CD4-positive, alpha-beta T cell (primary cell): ENCODE measurements around the gene INO80E. TPM values are rescaled to one million over a fixed set of nuclear protein-coding genes. Genes with fewer than 3 reads are reported as not detected.
"Not testable (repeated sequence)": the region's sequence is repeated elsewhere in the genome, so short reads cannot be mapped to it uniquely, and the experiment has no call there.

Source experiments
- ATAC-seq: fragments of 200-7000 bp; cut with Tn5 transposase; one replicate; pipeline ENCODE4 v1.10.0; 2022; ENCODE audit warnings: mild to moderate bottlenecking; ENCODE audit not compliant: poor library complexity
- CTCF ChIA-PET: fragments of 350-600 bp; sonication (Branson Sonifier 250); formaldehyde crosslinking; loops from one replicate; lab custom pipeline; 2021; ENCODE audit warnings: antibody characterized with exemption, inconsistent platforms; lab: Charles Lee
- POLR2A ChIA-PET: fragments of 350-600 bp; sonication (Branson Sonifier 250); formaldehyde crosslinking; loops from one replicate; lab custom pipeline; 2021; ENCODE audit warnings: antibody characterized with exemption, inconsistent platforms; lab: Charles Lee
- DNase-seq, 14 experiments: peaks; one replicate each; pipeline ENCODE4 v3.0.0-alpha.2; 2013 to 2020; ENCODE audit warnings: mixed read lengths in 2 of 14
- H3K27ac ChIP-seq, 2 donors: one replicate each; pipeline versions ENCODE4 v1.5.1 to v1.7.0; 2013; ENCODE audit warnings: low read length in 2 of 2, low read depth in 1 of 2, mild to moderate bottlenecking in 1 of 2
- H3K27me3 ChIP-seq, 2 experiments: 1 replicate in 1 of 2; 2 replicates in 1 of 2; pipeline versions ENCODE4 v1.6.1 to v1.7.0; 2013; ENCODE audit warnings: low read length in 2 of 2, control low read depth in 1 of 2, mild to moderate bottlenecking in 1 of 2, moderate library complexity in 1 of 2; ENCODE audit not compliant: insufficient read depth in 2 of 2, control insufficient read depth in 1 of 2
- H3K36me3 ChIP-seq: one replicate; pipeline ENCODE4 v1.6.1; 2013; ENCODE audit warnings: low read length, control low read depth; ENCODE audit not compliant: insufficient read depth
- H3K4me1 ChIP-seq: one replicate; pipeline ENCODE4 v1.6.1; 2013; ENCODE audit warnings: low read length, control low read depth; ENCODE audit not compliant: insufficient read depth
- H3K4me3 ChIP-seq: one replicate; pipeline ENCODE4 v1.5.1; 2013; ENCODE audit warnings: mild to moderate bottlenecking, low read length, moderate library complexity
- H3K9me3 ChIP-seq, 2 experiments: 1 replicate in 1 of 2; 2 replicates in 1 of 2; pipeline versions ENCODE4 v1.6.1 to v1.7.0; 2013; ENCODE audit warnings: low read length in 2 of 2, mild to moderate bottlenecking in 2 of 2, control low read depth in 1 of 2, moderate library complexity in 1 of 2; ENCODE audit not compliant: control insufficient read depth in 1 of 2, insufficient read depth in 1 of 2
- H3K27ac Mint-ChIP-seq: one replicate; pipeline ENCODE4 v1.8.0; 2020; ENCODE audit warnings: mixed read lengths
- H3K27me3 Mint-ChIP-seq: one replicate; pipeline ENCODE4 v1.8.0; 2021; ENCODE audit warnings: mixed read lengths
- H3K36me3 Mint-ChIP-seq: one replicate; pipeline ENCODE4 v1.8.0; 2021; ENCODE audit warnings: low read depth, mixed read lengths
- H3K4me1 Mint-ChIP-seq: one replicate; pipeline ENCODE4 v1.8.0; 2021; ENCODE audit warnings: low read depth, mixed read lengths
- H3K4me3 Mint-ChIP-seq: one replicate; pipeline ENCODE4 v1.8.0; 2020; ENCODE audit warnings: mild to moderate bottlenecking, mixed read lengths
- H3K9me3 Mint-ChIP-seq: one replicate; pipeline ENCODE4 v1.8.0; 2020; ENCODE audit warnings: mixed read lengths
- CTCF ChIP-seq: fragments of 200-600 bp; IDR thresholded peaks from one replicate; pipeline ENCODE4 v1.8.0; 2022; ENCODE audit warnings: antibody characterized with exemption, mild to moderate bottlenecking
- intact Hi-C, 2 experiments: fragments of 100-400 bp; cut with DNase I in 1 of 2; cut with micrococcal nuclease in 1 of 2; formaldehyde crosslinking; loops; one replicate each; pipeline versions ENCODE4 v1.15.1 to v1.9.0; 2023 to 2025; cut with DNase I, micrococcal nuclease
- total RNA-seq, 174 experiments: library from RNA in 2 of 174; stranded (reverse) in 2 of 174; gene quantifications; one replicate each; pipeline ENCODE4 v1.2.3 and lab custom pipeline; 2021 to 2026

The INO80E gene
- total RNA-seq, 2 experiments from 2014 or later, result 54.6 to 57.6 TPM

- Mint-ChIP-seq H3K27me3 (peaks cover 4% of the 10 kb centered on the region), H3K36me3 (no peaks in the 10 kb centered on the region), H3K4me1 (peaks cover 12% of the 10 kb centered on the region), H3K4me3 (no peak overlapping the region), H3K9me3 (no peaks in the 10 kb centered on the region), H3K27ac (no peak overlapping the region)
- DNase-seq (no peak), ATAC-seq (no peak)
- Histone ChIP-seq H3K27ac (no peak overlapping the region), H3K4me3 (no peak overlapping the region), H3K27me3 (peaks cover 0 to under 1% of the 10 kb centered on the region in 2 experiments), H3K9me3 (peaks cover 0 to under 1% of the 10 kb centered on the region in 2 experiments), H3K4me1 (peaks cover 13% of the 10 kb centered on the region), H3K36me3 (no peaks in the 10 kb centered on the region)
- intact Hi-C loops, result no loop called here
- CTCF ChIA-PET, result interaction anchor here (1.1 kb wide), 1 partner anchor 15 kb away, joined by 5 read pairs; no protein-coding TSS in a partner anchor
- POLR2A ChIA-PET, result no interaction called here
- no peak for TF ChIP-seq CTCF
Observed at GRCh38 chr16:30017277-30017656, 21.2 kb downstream of the INO80E start.

- intact Hi-C loops, H3K9me3 Mint-ChIP-seq, H3K36me3 ChIP-seq, H3K4me3 Mint-ChIP-seq, H3K9me3 ChIP-seq, H3K27me3 Mint-ChIP-seq, H3K36me3 Mint-ChIP-seq, H3K27ac ChIP-seq, H3K27ac Mint-ChIP-seq, ATAC-seq, H3K4me3 ChIP-seq, POLR2A ChIA-PET, H3K27me3 ChIP-seq, DNase-seq: not testable (repeated sequence)
- H3K4me1 Mint-ChIP-seq, result peaks cover 12% of the 10 kb centered on the region
- CTCF ChIA-PET, result interaction anchor here (1.0 to 1.1 kb wide), 2 partner anchors 14 to 326 kb away, joined by 3 to 5 read pairs; no protein-coding TSS in a partner anchor
- H3K4me1 ChIP-seq, result peaks cover 13% of the 10 kb centered on the region
Observed at GRCh38 chr16:30017937-30018336, 21.9 kb downstream of the INO80E start.

GRCh38 chr16:30018731-30019158, 22.7 kb downstream of the INO80E start:
- Mint-ChIP-seq H3K4me3 (peak overlapping the region; percentile 27), H3K36me3 (no peaks in the 10 kb centered on the region), H3K9me3 (no peaks in the 10 kb centered on the region), H3K27me3 (peaks cover 4% of the 10 kb centered on the region), H3K27ac (no peak overlapping the region), H3K4me1 (peaks cover 12% of the 10 kb centered on the region)
- H3K27me3 ChIP-seq, result no peaks in the 10 kb centered on the region
- CTCF ChIA-PET, result interaction anchor here (0.9 to 1.0 kb wide), 2 partner anchors 14 to 327 kb away, joined by 3 read pairs; no protein-coding TSS in a partner anchor
- DNase-seq (no peak), ATAC-seq (no peak)
- peaks cover 13% of the 10 kb centered on the region for H3K4me1 ChIP-seq
- intact Hi-C loops, result no loop called here
- POLR2A ChIA-PET, result no interaction called here
- H3K9me3 ChIP-seq, result no peaks in the 10 kb centered on the region
- H3K27ac ChIP-seq, result no peak overlapping the region
- TF ChIP-seq CTCF, result no peak
- no peaks in the 10 kb centered on the region for H3K36me3 ChIP-seq
- H3K4me3 ChIP-seq, result no peak overlapping the region

- Mint-ChIP-seq H3K36me3 (no peaks in the 10 kb centered on the region), H3K4me1 (peaks cover 12% of the 10 kb centered on the region), H3K27me3 (peaks cover 14% of the 10 kb centered on the region), H3K27ac (no peak within 1 kb of the TSS), H3K4me3 (no peak within 1 kb of the TSS), H3K9me3 (no peaks in the 10 kb centered on the region)
- H3K4me3 ChIP-seq, result no peak within 1 kb of the TSS
- no peaks in the 10 kb centered on the region for H3K36me3 ChIP-seq
- no peak for TF ChIP-seq CTCF
- peaks cover 0 to 6% of the 10 kb centered on the region in 2 experiments for H3K27me3 ChIP-seq
- ChIA-PET CTCF (interaction anchor here (1.0 to 1.1 kb wide), 2 partner anchors 10 to 331 kb away, joined by 3 read pairs; no protein-coding TSS in a partner anchor), POLR2A (no interaction called here)
- H3K9me3 ChIP-seq, result no peaks in the 10 kb centered on the region
- no peak within 1 kb of the TSS for H3K27ac ChIP-seq
- DNase-seq, result no peak
- no peak for ATAC-seq
- intact Hi-C loops, result loop anchor here in 1 of 2 experiments (1.0 to 5.0 kb wide), 3 partner anchors 176 to 376 kb away; no protein-coding TSS in a partner anchor
- peaks cover 13% of the 10 kb centered on the region for H3K4me1 ChIP-seq
Observed at GRCh38 chr16:30022887-30023286, 26.8 kb downstream of the INO80E start, which contains the start of gene C16orf92. TSS of gene C16orf92 (plus strand) at chr16:30023198. CDS start at chr16:30023341, 143 bp downstream.
